Measurements from ENCODE around the gene GPC1. TPM values are rescaled to one million over a fixed set of nuclear protein-coding genes. Genes with fewer than 3 reads are reported as not detected.
A peak's percentile ranks its signal among the peaks of the same experiment; 100 is the strongest.

Gene GPC1
- total RNA-seq, 2 experiments from 2014 or later = 5.8 to 7.9 TPM

DNA sequence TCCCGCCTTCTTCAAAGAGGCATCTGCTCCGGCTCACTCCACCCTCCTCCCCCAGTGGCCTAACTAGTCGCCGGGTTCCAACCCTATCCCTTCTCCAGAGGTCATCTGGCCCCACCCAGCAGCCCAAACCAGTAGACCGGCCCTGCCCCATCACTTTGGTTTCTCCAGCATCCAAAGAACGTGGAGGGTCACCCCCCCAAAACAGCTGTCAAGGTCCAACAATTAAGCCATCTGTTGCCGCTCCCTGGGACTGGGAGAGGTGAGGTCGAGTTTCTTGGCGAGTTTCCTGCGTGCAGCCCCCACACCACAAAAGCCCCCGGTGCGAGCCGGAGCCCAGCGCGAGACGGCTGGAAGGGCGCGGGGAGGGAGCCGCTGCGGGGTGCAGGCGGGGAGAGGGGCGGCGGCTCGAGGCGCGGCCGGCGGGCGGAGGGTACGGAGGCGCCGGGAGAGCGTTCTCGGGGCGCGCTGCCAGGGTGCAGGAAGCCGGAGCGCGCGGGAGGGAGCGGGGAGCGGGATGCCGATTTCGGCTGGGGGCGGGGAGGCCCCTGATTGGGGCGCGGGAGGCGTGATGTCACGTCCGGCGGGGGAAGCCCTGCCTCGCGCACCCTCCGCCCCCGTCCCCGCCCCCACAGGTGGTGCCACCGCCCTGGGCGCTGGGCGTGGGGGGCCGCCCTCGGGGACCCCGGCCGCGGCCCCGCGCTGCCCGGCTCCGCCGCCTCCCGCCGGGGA, 571 bp upstream of the GPC1 start:
- Mint-ChIP-seq H3K27ac (peak overlapping the region; percentile 77), H3K27me3 (peaks cover 16% of the 10 kb centered on the region), H3K4me3 (peak overlapping the region; percentile 83), H3K4me1 (peaks cover 12% of the 10 kb centered on the region), H3K9me3 (no peaks in the 10 kb centered on the region), H3K36me3 (ENCODE audit: low read depth) (no peaks in the 10 kb centered on the region)
- peak; percentile 94 for DNase-seq
- POLR2A ChIA-PET = interaction anchor here (0.8 to 1.0 kb wide), 2 partner anchors 32 to 1034 kb away, joined by 3 read pairs; no protein-coding TSS in a partner anchor
- CTCF ChIA-PET = no interaction called here

DNA sequence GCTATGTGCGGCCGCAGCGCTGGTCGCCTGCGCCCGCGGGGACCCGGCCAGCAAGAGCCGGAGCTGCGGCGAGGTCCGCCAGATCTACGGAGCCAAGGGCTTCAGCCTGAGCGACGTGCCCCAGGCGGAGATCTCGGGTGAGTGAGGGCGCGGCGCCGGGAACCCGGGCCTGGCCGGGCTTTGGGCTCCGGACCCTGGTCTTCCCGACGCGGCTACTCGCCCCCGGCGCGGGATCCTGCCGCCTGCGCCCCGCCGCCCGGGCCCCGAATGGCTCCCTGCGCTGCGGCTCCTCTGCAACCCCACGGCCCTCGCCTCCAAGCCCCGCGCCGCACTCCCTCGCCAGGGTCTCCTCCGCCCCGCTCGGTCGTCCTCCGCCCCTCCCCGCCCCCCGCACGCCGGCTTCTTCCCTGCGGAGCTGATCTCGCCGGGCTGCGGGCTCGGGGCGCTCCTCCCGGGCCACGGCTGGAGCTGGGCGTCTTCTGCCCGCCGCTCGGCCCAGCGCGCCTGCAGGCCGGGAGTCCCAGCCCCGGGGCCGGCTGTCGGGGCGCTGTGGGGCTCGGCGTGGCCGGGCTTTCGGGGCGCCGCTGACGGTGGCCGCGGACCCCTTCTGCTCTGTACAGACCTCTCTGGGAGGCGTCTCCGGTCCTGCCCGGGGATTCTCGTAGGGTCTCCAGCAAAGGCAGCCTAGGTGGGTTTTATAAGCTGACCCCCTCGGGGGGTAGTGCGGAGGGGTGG, 652 bp downstream of the GPC1 start:
- peaks cover 12% of the 10 kb centered on the region for H3K4me1 Mint-ChIP-seq
- no peak overlapping the region for H3K27ac Mint-ChIP-seq
- CTCF ChIA-PET = interaction anchor here (1.1 kb wide), 1 partner anchor 203 kb away, joined by 3 read pairs; no protein-coding TSS in a partner anchor
- H3K9me3 Mint-ChIP-seq = no peaks in the 10 kb centered on the region
- peaks cover 16% of the 10 kb centered on the region for H3K27me3 Mint-ChIP-seq
- POLR2A ChIA-PET = interaction anchor here (0.7 to 1.3 kb wide), 4 partner anchors 12 to 1035 kb away, joined by 3 to 5 read pairs (median 3); partner anchors contain the start of gene NDUFA10
- H3K4me3 Mint-ChIP-seq = peak overlapping the region; percentile 50
- H3K36me3 Mint-ChIP-seq (ENCODE audit: low read depth) = no peaks in the 10 kb centered on the region
- peak; percentile 29 for DNase-seq

DNA sequence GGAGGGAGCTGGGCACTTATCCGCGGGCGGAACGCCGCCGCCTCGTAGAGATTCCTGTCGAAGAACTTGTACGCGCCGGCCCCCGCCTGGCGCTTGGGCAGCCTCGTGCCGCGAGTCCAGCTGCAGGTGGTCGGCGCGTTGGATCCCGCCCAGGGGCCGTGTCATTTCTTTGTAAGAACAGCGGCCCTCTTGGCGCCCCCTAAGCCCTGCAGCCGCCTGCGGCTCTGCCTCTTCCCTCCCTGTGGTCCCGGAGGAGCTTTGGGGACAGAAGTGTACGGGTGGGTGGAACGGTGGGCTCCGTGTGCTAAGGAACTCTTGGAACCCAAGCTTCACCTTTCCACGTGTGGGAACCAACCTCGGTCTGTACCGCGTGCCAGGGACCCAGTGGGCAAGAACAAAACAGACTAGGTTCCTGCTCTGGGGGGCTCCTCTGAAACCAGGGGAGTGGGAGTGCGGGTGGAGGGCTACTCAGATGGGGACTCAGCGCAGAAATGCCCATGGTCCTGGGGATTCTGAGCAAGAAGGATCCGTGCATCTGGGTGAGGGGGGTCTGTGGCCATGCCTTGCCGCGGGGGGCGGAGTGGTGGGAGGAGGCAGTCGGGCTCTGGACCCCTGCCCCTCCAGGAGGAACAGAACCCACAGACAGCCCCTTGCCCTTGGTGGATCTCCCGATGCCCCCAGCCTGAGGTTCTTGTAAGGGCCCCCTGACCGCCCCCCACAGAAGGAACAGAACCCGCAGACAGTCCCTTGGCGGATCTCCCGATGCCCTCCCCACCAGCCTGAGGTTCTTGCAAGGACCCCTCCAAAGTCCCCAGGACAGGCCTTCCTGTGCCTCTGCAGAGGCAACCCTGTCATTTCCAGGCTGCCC, 1.5 kb downstream of the GPC1 start:
- H3K9me3 Mint-ChIP-seq = no peaks in the 10 kb centered on the region
- H3K27me3 Mint-ChIP-seq = peaks cover 16% of the 10 kb centered on the region
- POLR2A ChIA-PET = interaction anchor here (0.7 to 1.3 kb wide), 3 partner anchors 13 to 412 kb away, joined by 3 to 5 read pairs (median 3); partner anchors contain the start of gene NDUFA10
- peak overlapping the region; percentile 50 for H3K4me3 Mint-ChIP-seq
- peaks cover 12% of the 10 kb centered on the region for H3K4me1 Mint-ChIP-seq
- DNase-seq = no peak
- CTCF ChIA-PET = interaction anchor here (1.1 kb wide), 1 partner anchor 204 kb away, joined by 3 read pairs; no protein-coding TSS in a partner anchor
- H3K36me3 Mint-ChIP-seq (ENCODE audit: low read depth) = no peaks in the 10 kb centered on the region
- no peak overlapping the region for H3K27ac Mint-ChIP-seq

DNA sequence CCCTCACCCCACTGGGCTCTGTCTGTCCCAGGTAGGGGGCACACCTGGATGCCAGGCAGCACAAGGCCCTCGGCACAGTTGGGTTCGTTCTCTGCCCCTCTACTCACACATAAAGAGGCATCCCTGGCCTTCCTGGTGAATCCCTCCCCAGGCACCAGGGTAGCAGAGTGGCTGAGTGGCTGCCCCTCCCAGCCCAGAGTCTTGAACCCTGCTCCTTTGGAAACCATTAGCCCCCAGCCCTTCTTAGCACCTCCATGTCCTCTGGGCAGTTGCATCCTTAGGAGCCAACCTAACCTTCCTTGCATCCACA, 2.0 kb downstream of the GPC1 start:
- Mint-ChIP-seq H3K27ac (no peak overlapping the region), H3K4me1 (peaks cover 12% of the 10 kb centered on the region), H3K27me3 (peaks cover 16% of the 10 kb centered on the region), H3K4me3 (peak overlapping the region; percentile 35), H3K36me3 (ENCODE audit: low read depth) (no peaks in the 10 kb centered on the region), H3K9me3 (no peaks in the 10 kb centered on the region)
- ChIA-PET CTCF (no interaction called here), POLR2A (no interaction called here)
- no peak for DNase-seq

DNA sequence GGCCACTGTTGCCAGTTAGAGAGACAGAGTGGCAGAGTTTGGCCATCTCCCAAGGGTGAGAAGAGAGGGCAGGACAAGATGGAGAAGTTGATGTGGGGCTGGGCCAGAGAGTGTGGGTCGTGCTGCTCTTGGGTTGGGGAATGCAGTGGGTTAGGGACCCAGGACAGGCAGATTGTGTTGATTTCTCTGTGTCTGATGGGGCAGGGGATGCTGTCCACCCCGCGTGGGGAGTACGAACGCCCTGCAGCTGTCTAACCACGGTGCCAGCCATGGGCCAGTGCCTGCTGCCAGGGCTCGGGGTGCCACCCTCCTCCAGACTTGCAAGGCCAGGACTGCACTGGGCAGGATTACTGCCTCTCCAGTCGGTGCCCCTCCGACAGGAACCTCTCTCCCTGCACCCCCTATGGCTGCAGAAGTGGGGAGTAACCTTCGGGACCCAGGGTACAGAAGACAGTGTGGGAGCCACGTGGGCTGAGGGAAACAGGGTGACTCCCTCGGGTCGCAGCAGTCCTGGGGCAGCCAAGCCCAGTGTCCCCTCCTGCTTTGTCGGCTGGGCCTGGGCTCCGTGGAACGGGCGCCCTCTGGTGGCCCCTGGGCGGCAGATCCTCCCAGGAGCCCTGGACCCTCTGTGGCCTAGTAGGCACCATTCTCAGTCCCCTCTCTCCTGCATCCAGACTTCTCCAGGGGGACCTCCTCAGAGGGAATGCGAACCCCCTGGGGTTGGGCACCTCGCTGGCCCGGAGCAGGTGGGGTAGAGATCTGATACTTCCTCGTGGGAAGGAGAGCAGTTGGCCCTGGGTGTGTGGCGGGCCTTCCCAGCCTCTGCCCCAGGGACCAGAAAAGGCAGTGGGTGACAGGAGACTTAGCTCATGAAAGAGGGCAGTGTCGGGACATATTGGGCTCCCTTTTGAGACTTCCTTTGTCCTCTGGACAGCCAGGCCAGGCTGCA, 2.7 kb downstream of the GPC1 start:
- ChIA-PET CTCF (interaction anchor here (0.7 to 0.8 kb wide), 2 partner anchors 77 to 288 kb away, joined by 3 read pairs; no protein-coding TSS in a partner anchor), POLR2A (no interaction called here)
- peaks cover 15% of the 10 kb centered on the region for H3K27me3 Mint-ChIP-seq
- H3K9me3 Mint-ChIP-seq = no peaks in the 10 kb centered on the region
- peak; percentile 71 for DNase-seq
- peak overlapping the region; percentile 19 for H3K4me3 Mint-ChIP-seq
- no peak overlapping the region for H3K27ac Mint-ChIP-seq
- H3K4me1 Mint-ChIP-seq = peaks cover 12% of the 10 kb centered on the region
- no peaks in the 10 kb centered on the region for H3K36me3 Mint-ChIP-seq (ENCODE audit: low read depth)

DNA sequence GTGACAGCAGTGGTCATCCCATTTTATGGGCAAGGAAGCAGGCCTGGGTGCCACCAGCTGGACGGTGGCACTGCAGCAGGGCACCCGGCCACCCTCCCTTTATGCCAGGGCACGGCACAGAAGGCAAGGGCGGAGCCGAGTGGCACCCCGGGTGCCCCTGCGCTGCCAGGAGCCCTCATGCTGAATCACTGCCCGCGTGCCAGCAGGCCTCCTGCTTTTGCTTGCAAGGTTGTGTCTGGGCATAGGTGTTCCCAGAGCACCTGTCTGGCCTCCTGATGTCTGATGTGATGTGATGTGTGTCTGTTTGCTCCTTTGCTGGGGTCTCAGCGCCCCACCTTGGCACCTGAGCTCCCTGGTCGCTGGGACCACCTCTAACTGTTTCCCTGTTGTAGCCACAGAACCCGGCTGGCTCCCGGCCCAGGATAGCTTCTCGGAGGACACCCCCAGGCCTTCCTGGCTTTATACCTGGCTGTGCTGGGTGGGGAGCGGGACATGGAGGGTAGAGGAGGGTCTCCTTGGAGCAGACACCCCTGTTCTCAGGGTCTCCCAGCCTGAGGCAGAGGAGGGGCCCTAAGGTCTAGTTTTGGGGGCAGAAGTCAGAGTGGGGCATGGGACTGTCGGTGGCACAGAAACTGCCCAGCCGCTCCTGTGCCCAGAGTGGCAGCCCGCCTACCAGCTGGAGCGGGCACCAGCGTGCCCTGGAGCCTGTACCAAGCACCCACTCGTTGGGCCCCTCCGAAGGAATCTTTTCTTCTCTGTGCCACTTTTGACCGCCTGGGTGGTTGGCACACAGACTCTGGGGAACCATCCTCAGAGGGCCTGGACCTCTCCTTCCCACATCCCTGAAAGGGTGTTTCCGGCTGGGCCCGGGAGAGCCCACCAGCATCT, 3.6 kb downstream of the GPC1 start:
- CTCF ChIA-PET = interaction anchor here (0.7 to 0.8 kb wide), 2 partner anchors 76 to 289 kb away, joined by 3 read pairs; no protein-coding TSS in a partner anchor
- H3K4me1 Mint-ChIP-seq = peaks cover 7% of the 10 kb centered on the region
- no peak for DNase-seq
- H3K36me3 Mint-ChIP-seq (ENCODE audit: low read depth) = no peaks in the 10 kb centered on the region
- H3K9me3 Mint-ChIP-seq = no peaks in the 10 kb centered on the region
- POLR2A ChIA-PET = no interaction called here
- no peak overlapping the region for H3K4me3 Mint-ChIP-seq
- no peak overlapping the region for H3K27ac Mint-ChIP-seq
- peaks cover 14% of the 10 kb centered on the region for H3K27me3 Mint-ChIP-seq

DNA sequence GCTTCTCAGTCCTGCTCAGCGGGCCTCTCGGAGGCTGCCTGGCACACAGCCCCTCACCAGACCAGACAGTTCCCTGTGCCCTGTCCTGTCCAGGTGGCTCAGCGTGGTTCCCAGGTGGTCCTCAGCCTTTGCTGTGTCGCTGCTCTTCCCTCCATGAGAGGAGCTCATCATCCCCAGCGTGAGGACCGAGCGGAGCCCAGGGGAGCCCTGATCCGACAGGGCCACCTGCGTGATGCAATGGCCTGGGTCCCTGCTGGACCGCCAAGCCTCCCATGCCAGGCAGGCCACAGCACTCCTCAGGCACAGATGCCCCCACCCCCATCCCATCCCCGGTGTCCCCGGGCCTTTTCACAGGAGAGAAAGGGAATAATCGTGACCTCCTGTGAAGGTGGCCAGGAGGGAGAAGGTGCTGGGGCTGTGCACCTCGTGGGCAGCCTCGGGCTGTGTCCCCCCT, 4.3 kb downstream of the GPC1 start:
- ChIA-PET POLR2A (no interaction called here), CTCF (no interaction called here)
- no peak overlapping the region for H3K27ac Mint-ChIP-seq
- no peaks in the 10 kb centered on the region for H3K9me3 Mint-ChIP-seq
- peaks cover 3% of the 10 kb centered on the region for H3K4me1 Mint-ChIP-seq
- DNase-seq = no peak
- no peak overlapping the region for H3K4me3 Mint-ChIP-seq
- H3K36me3 Mint-ChIP-seq (ENCODE audit: low read depth) = no peaks in the 10 kb centered on the region
- peaks cover 14% of the 10 kb centered on the region for H3K27me3 Mint-ChIP-seq

DNA sequence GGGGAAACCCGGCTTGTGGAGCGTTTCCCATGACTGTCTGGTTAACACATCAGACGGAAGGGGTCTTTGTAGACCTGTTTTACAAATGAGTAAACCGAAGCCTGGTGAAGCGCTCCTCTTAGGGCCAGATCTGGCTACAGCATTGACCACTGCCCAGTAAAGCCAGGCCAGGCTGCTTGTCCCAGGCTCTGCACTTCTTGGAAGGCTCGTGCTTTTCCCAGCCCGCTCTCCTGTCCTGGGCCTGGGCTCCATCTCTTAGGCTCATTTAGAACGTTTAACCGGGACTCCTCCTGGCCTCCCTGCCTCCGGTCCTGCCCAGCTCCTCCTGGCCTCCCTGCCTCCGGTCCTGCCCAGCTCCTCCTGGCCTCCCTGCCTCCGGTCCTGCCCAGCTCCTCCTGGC, 4.8 kb downstream of the GPC1 start:
- CTCF ChIA-PET = no interaction called here
- DNase-seq = no peak
- H3K27ac Mint-ChIP-seq = no peak overlapping the region
- H3K4me1 Mint-ChIP-seq = peaks cover 2% of the 10 kb centered on the region
- POLR2A ChIA-PET = no interaction called here
- no peaks in the 10 kb centered on the region for H3K36me3 Mint-ChIP-seq (ENCODE audit: low read depth)
- H3K4me3 Mint-ChIP-seq = no peak overlapping the region
- H3K27me3 Mint-ChIP-seq = peaks cover 14% of the 10 kb centered on the region
- no peaks in the 10 kb centered on the region for H3K9me3 Mint-ChIP-seq

DNA sequence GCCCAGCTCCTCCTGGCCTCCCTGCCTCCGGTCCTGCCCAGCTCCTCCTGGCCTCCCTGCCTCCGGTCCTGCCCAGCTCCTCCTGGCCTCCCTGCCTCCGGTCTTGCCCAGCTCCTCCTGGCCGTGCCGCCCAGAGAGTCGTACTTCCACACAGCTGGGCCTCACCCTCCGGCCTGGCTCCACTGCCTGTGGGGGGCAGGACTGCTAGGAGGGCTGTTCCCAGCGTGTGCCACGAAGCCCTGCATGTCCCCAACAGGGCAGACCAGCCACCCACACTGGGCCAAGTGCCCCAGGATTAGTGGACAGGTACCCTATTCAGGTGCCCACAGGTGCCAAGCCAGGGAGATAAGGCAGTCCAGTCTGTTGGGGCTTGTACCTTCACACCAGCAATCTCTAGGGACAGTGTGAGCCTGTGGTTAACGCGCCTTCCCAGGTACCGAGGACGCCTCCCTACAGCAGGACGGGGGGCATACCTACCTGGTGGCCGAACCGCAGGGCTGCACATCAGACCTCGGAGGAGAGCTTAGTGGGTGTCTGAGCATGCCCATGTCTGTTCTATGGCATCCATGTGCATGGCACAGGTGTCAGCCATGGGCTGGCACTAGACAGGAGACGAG, 5.3 kb downstream of the GPC1 start:
- CTCF ChIA-PET = no interaction called here
- Mint-ChIP-seq H3K9me3 (no peaks in the 10 kb centered on the region), H3K4me3 (no peak overlapping the region), H3K27me3 (peaks cover 14% of the 10 kb centered on the region), H3K4me1 (peaks cover 2% of the 10 kb centered on the region), H3K36me3 (ENCODE audit: low read depth) (no peaks in the 10 kb centered on the region), H3K27ac (no peak overlapping the region)
- POLR2A ChIA-PET = no interaction called here
- no peak for DNase-seq

DNA sequence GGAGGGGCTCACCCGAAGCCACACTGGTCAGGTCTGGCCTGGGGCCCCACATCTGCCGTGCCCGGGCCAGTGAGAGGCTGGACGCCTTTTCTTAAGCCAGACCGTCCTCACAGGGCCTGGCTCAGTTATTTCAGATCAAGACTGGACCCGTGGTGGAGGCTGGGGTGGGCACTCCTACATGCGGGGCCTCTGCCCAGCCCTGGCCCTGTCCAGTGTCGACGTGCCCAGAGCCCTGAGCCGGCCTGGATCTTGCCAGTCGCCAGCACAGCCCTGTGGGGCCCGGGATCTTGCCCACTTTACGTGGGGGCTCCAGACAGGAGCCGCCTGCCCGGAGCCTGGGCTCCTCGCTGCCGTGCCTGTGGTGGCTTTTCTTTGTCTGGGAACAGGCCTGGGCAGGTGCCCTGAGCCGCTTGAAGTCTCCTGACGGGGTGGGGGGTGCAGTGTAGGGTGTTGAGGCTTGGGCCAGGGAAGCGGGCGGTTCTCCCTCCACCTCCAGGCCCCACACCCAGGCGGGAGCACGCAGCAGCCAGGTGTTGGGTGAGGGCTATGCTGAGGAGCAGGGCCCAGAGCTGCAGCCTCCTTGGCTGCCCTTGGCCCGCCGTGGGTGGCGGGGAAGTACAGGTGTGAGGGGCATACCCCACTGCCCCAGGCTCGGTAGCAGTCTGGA, 6.0 kb downstream of the GPC1 start:
- ChIA-PET POLR2A (no interaction called here), CTCF (no interaction called here)
- DNase-seq = no peak
- Mint-ChIP-seq H3K4me3 (no peak overlapping the region), H3K27ac (no peak overlapping the region), H3K27me3 (peaks cover 14% of the 10 kb centered on the region), H3K36me3 (ENCODE audit: low read depth) (no peaks in the 10 kb centered on the region), H3K4me1 (peaks cover 2% of the 10 kb centered on the region), H3K9me3 (no peaks in the 10 kb centered on the region)

DNA sequence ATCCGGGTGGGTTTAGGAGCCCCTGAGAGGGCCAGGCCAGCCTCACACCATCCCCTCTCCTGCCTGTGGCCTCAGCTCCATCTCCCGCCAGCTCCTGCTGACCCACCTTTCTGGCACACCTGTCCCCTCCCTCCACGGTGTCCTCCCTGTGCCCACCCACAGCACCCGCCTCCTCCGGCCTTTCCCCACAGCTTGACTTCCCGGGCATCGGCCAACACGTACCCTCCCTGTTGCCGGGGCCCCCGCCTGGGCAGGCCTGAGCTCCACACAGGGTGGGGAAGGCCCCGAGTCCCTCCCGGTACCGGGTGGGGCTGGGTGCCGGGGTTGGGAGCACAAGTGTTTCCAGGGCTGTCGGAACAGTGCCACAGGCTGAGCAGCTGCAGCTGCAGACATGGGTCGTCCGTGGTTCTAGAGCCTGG, 6.5 kb downstream of the GPC1 start:
- ChIA-PET POLR2A (no interaction called here), CTCF (no interaction called here)
- Mint-ChIP-seq H3K4me1 (peaks cover 2% of the 10 kb centered on the region), H3K27ac (no peak overlapping the region), H3K36me3 (ENCODE audit: low read depth) (no peaks in the 10 kb centered on the region), H3K9me3 (no peaks in the 10 kb centered on the region), H3K27me3 (peaks cover 11% of the 10 kb centered on the region), H3K4me3 (no peak overlapping the region)
- DNase-seq = no peak

Data from activated CD4-positive, alpha-beta memory T cell treated with anti-CD3 and anti-CD28 coated beads, Interleukin-2, amount 10 ng/mL, durations not matched to agents 7 days and 5 days (primary cell).